Measurements from ENCODE around the gene ZNF783.
"Not testable (repeated sequence)": the region's sequence is repeated elsewhere in the genome, so short reads cannot be mapped to it uniquely, and the experiment has no call there.

ZNF783 gene

GRCh38 chr7:149245744-149246143 lies 16.3 kb upstream of the ZNF783 start:
- H3K36me3 ChIP-seq (ENCODE audit: control insufficient read depth, insufficient read depth, low read length): peaks cover 4% of the 10 kb centered on the region
- no peak overlapping the region for H3K4me3 ChIP-seq (replicated peaks; ENCODE audit: low read depth, low read length)
- no peaks in the 10 kb centered on the region for H3K27me3 ChIP-seq (replicated peaks; ENCODE audit: control insufficient read depth, insufficient read depth, low read length)
- DNase-seq (ENCODE audit: extremely low read depth, insufficient read length): no peak
- TF ChIP-seq, protein P1, sequence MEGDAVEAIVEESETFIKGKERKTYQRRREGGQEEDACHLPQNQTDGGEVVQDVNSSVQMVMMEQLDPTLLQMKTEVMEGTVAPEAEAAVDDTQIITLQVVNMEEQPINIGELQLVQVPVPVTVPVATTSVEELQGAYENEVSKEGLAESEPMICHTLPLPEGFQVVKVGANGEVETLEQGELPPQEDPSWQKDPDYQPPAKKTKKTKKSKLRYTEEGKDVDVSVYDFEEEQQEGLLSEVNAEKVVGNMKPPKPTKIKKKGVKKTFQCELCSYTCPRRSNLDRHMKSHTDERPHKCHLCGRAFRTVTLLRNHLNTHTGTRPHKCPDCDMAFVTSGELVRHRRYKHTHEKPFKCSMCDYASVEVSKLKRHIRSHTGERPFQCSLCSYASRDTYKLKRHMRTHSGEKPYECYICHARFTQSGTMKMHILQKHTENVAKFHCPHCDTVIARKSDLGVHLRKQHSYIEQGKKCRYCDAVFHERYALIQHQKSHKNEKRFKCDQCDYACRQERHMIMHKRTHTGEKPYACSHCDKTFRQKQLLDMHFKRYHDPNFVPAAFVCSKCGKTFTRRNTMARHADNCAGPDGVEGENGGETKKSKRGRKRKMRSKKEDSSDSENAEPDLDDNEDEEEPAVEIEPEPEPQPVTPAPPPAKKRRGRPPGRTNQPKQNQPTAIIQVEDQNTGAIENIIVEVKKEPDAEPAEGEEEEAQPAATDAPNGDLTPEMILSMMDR (IDR thresholded peaks at IDR 0.05; ENCODE audit: insufficient read depth, low read length, poor library complexity, severe bottlenecking): no peak

GRCh38 chr7:149248777-149249176 lies 13.2 kb upstream of the ZNF783 start:
- peaks cover 16% of the 10 kb centered on the region for H3K36me3 ChIP-seq (ENCODE audit: control insufficient read depth, insufficient read depth, low read length)
- DNase-seq (ENCODE audit: extremely low read depth, insufficient read length): no peak
- no peak overlapping the region for H3K4me3 ChIP-seq (replicated peaks; ENCODE audit: low read depth, low read length)
- TF ChIP-seq, protein P1 (IDR thresholded peaks at IDR 0.05; ENCODE audit: insufficient read depth, low read length, poor library complexity, severe bottlenecking): no peak
- H3K27me3 ChIP-seq (replicated peaks; ENCODE audit: control insufficient read depth, insufficient read depth, low read length): no peaks in the 10 kb centered on the region

GRCh38 chr7:149250151-149250550 lies 11.8 kb upstream of the ZNF783 start:
- DNase-seq (ENCODE audit: extremely low read depth, insufficient read length); H3K4me3 ChIP-seq (replicated peaks; ENCODE audit: low read depth, low read length); H3K27me3 ChIP-seq (replicated peaks; ENCODE audit: control insufficient read depth, insufficient read depth, low read length): not testable (repeated sequence)
- peaks cover 22% of the 10 kb centered on the region for H3K36me3 ChIP-seq (ENCODE audit: control insufficient read depth, insufficient read depth, low read length)

DNA sequence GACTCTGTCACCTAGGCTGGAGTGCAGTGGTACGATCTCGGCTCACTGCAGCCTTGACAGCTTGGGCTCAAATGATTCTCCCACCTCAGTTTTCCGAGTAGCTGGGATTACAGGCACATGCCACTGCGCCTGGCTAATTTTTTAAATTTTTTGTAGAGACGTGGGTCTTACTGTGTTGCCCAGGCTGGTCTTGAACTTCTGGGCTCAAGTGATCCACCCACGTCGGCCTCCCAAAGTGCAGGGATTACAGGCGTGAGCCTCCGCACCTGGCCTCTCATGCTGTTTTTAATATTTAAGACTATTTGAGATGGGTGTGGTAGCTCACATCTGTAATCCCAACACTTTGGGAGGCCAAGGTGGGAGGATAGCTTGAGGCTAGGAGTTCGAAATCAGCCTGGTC lies 10.5 kb upstream of the ZNF783 start:
- not testable (repeated sequence) for H3K27me3 ChIP-seq (replicated peaks; ENCODE audit: control insufficient read depth, insufficient read depth, low read length); H3K4me3 ChIP-seq (replicated peaks; ENCODE audit: low read depth, low read length); DNase-seq (ENCODE audit: extremely low read depth, insufficient read length)
- H3K36me3 ChIP-seq (ENCODE audit: control insufficient read depth, insufficient read depth, low read length): peaks cover 22% of the 10 kb centered on the region

GRCh38 chr7:149252378-149252777 lies 9.6 kb upstream of the ZNF783 start:
- Histone ChIP-seq H3K36me3 (ENCODE audit: control insufficient read depth, insufficient read depth, low read length) (peaks cover 22% of the 10 kb centered on the region), H3K27me3 (replicated peaks; ENCODE audit: control insufficient read depth, insufficient read depth, low read length) (no peaks in the 10 kb centered on the region), H3K4me3 (replicated peaks; ENCODE audit: low read depth, low read length) (no peak overlapping the region)
- TF ChIP-seq, protein P1 (IDR thresholded peaks at IDR 0.05; ENCODE audit: insufficient read depth, low read length, poor library complexity, severe bottlenecking): no peak
- DNase-seq (ENCODE audit: extremely low read depth, insufficient read length): no peak

- no peaks in the 10 kb centered on the region for H3K27me3 ChIP-seq (replicated peaks; ENCODE audit: control insufficient read depth, insufficient read depth, low read length)
- H3K4me3 ChIP-seq (replicated peaks; ENCODE audit: low read depth, low read length): no peak overlapping the region
- no peak for DNase-seq (ENCODE audit: extremely low read depth, insufficient read length)
- peaks cover 22% of the 10 kb centered on the region for H3K36me3 ChIP-seq (ENCODE audit: control insufficient read depth, insufficient read depth, low read length)
- TF ChIP-seq, protein P1 (IDR thresholded peaks at IDR 0.05; ENCODE audit: insufficient read depth, low read length, poor library complexity, severe bottlenecking): no peak
These were observed 8.3 kb upstream of the ZNF783 start for GRCh38 chr7:149253665-149254064.

- no peak for DNase-seq (ENCODE audit: extremely low read depth, insufficient read length)
- Histone ChIP-seq H3K4me3 (replicated peaks; ENCODE audit: low read depth, low read length) (no peak overlapping the region), H3K27me3 (replicated peaks; ENCODE audit: control insufficient read depth, insufficient read depth, low read length) (no peaks in the 10 kb centered on the region), H3K36me3 (ENCODE audit: control insufficient read depth, insufficient read depth, low read length) (peaks cover 22% of the 10 kb centered on the region)
- TF ChIP-seq, protein P1 (IDR thresholded peaks at IDR 0.05; ENCODE audit: insufficient read depth, low read length, poor library complexity, severe bottlenecking): no peak
These were observed 7.7 kb upstream of the ZNF783 start for GRCh38 chr7:149254181-149254858.
